Heart right ventricle (tissue), 16 donors: ENCODE results near the gene NGB. TPM values are rescaled to one million over a fixed set of nuclear protein-coding genes. Genes with fewer than 3 reads are reported as not detected.

Source experiments
- ATAC-seq, 8 donors: fragments of 200-7000 bp; cut with Tn5 transposase; one replicate each; pipeline ENCODE4 v1.9.1; 2020; ENCODE audit warnings: mild to moderate bottlenecking in 8 of 8, moderate library complexity in 8 of 8, moderate number of reproducible peaks in 1 of 8
- DNase-seq, 2 donors: peaks; one replicate each; pipeline ENCODE4 v3.0.0-alpha.2; 2020
- H3K27ac ChIP-seq, 10 donors: fragments of 200-600 bp; sonication (generic) in 2 of 10; one replicate each; pipeline versions ENCODE4 v1.5.0 to v1.8.0; 2020 to 2022; ENCODE audit warnings: mild to moderate bottlenecking in 3 of 10
- H3K27me3 ChIP-seq, 7 donors: fragments of 200-600 bp; one replicate each; pipeline ENCODE4 v1.8.0; 2021 to 2022; ENCODE audit warnings: mild to moderate bottlenecking in 2 of 7
- H3K36me3 ChIP-seq, 9 donors: fragments of 200-600 bp; sonication (generic) in 1 of 9; one replicate each; pipeline versions ENCODE4 v1.5.0 to v1.8.0; 2020 to 2022; ENCODE audit warnings: mild to moderate bottlenecking in 2 of 9
- H3K4me1 ChIP-seq, 9 donors: fragments of 200-600 bp; sonication (generic) in 1 of 9; one replicate each; pipeline versions ENCODE4 v1.5.0 to v1.8.0; 2020 to 2022; ENCODE audit warnings: mild to moderate bottlenecking in 4 of 9
- H3K4me3 ChIP-seq, 10 donors: fragments of 200-600 bp; sonication (generic) in 2 of 10; one replicate each; pipeline versions ENCODE4 v1.5.0 to v1.8.0; 2020 to 2022; ENCODE audit warnings: mild to moderate bottlenecking in 7 of 10, moderate library complexity in 2 of 10
- H3K9me3 ChIP-seq, 11 donors: fragments of 200-600 bp in 10 of 11; sonication (generic) in 2 of 11; one replicate each; pipeline versions ENCODE4 v1.5.0 to v1.8.0; 2013 to 2022; ENCODE audit warnings: mild to moderate bottlenecking in 2 of 11, control low read depth in 1 of 11, moderate library complexity in 1 of 11
- CTCF ChIP-seq, 9 donors: fragments of 200-600 bp; sonication (generic) in 2 of 9; IDR thresholded peaks; one replicate each; pipeline versions ENCODE4 v1.5.0 to v1.8.0; 2021 to 2022; ENCODE audit warnings: antibody characterized with exemption in 9 of 9, mild to moderate bottlenecking in 5 of 9, moderate library complexity in 1 of 9
- WGBS, 2 donors: extraction: QIAGEN DNeasy Blood & Tissue Kit; methylation state at CpG; one replicate each; pipeline ENCODE4 v1.1.7; 2013; ENCODE audit warnings: inconsistent platforms in 1 of 2; 5-methylcytosine and 5-hydroxymethylcytosine counted together
- intact Hi-C, 10 donors: fragments of 100-400 bp; cut with DNase I; formaldehyde crosslinking; loops; one replicate each; pipeline versions ENCODE4 v1.11.1 to v1.14.2; 2022
- polyA plus RNA-seq, 2 donors: library from polyadenylated mRNA; stranded (reverse); fragments of 200-250 nt; gene quantifications; one replicate each; pipeline ENCODE4 v1.2.3, GENCODE V29; 2013
- total RNA-seq, 10 donors: library from RNA; stranded (reverse); fragmentation: NEBNext Ultra II Directional in 3 of 10; extraction: Animal tissue kit (Norgen Biotek cat#: 25700) in 3 of 10; gene quantifications; one replicate each; pipeline versions ENCODE4 v1.2.1 to v1.2.4, GENCODE V29; 2021 to 2023
- donor health status: Arrhythmogenic right ventricular cardiomyopathy.
- donor health status: ischemic (EF 13 %, LVEDD 7.1; RV severe dilation, severe dysfunction).
- donor health status: healthy with polysubstance abuse.
- donor health status: DM: no; HTN: yes; CAD: no.
- donor health status: DM: no; HTN: no; CAD: no.
- donor health status: ischemic (EF 25% LVEDD 6.9; RV normal size, moderate dysfunction).
- donor health status: ischemic (EF 25% LVEDD 5.7; RV mildly dilated, moderate dysfunction).
- donor health status: healthy.
- donor health status: DM: yes; HTN: yes; CAD: no.
- donor health status: Ischemic cardiomyopathy.
- donor health status: ischemic (EF 35%, LVEDD 5.7; RV mildly dilated, moderate dysfunction).
- donor health status: nonischemic (EF 11% LVEDD 7.7; RV severe dilation, severe dysfunction).
- donor health status: DM: yes; HTN: yes; CAD: no.
- donor health status: PGD.
- donor health status: ischemic (EF 29% LVEDD 5.4; RV normal size, mild dysfunction).
- donor health status: nonischemic (EF 23%, LVEDD 6.1; RV moderate dilation, normal function).

Gene NGB
- total and polyA plus RNA-seq, 12 donors: not detected

- intact Hi-C loops: no loop called here
- H3K27me3 ChIP-seq: peaks cover 0 to 35% (median 14%) of the 10 kb centered on the region in 7 donors
- DNase-seq: no peak
- no peaks in the 10 kb centered on the region for H3K4me1 ChIP-seq
- WGBS, 2 donors: 76 to 77% methylated on average over 11 of the region's 11 CpGs
- H3K27ac ChIP-seq: no peak overlapping the region
- H3K36me3 ChIP-seq: no peaks in the 10 kb centered on the region
- no peak for ATAC-seq
- no peaks in the 10 kb centered on the region for H3K9me3 ChIP-seq
- H3K4me3 ChIP-seq: no peak overlapping the region
- no peak for TF ChIP-seq CTCF (IDR thresholded peaks at IDR 0.05)
These were observed 10.8 kb downstream of the NGB start for GRCh38 chr14:77260199-77260598.

GRCh38 chr14:77259025-77259715, 11.8 kb downstream of the NGB start:
- Histone ChIP-seq H3K4me1 (no peaks in the 10 kb centered on the region), H3K36me3 (no peaks in the 10 kb centered on the region), H3K27me3 (peaks cover 0 to 36% (median 14%) of the 10 kb centered on the region in 7 donors), H3K9me3 (no peaks in the 10 kb centered on the region), H3K27ac (no peak overlapping the region), H3K4me3 (no peak overlapping the region)
- TF ChIP-seq CTCF (IDR thresholded peaks at IDR 0.05): no peak
- ATAC-seq (no peak), DNase-seq (no peak)
- 60 to 68% methylated on average over 11 of the region's 11 CpGs for WGBS, 2 donors
- intact Hi-C loops: no loop called here

GRCh38 chr14:77258566-77258965, 12.4 kb downstream of the NGB start:
- no peaks in the 10 kb centered on the region for H3K9me3 ChIP-seq
- no peak overlapping the region for H3K27ac ChIP-seq
- DNase-seq (no peak), ATAC-seq (no peak)
- H3K4me1 ChIP-seq: no peaks in the 10 kb centered on the region
- TF ChIP-seq CTCF (IDR thresholded peaks at IDR 0.05): no peak
- H3K27me3 ChIP-seq: peaks cover 0 to 42% (median 14%) of the 10 kb centered on the region in 7 donors
- intact Hi-C loops: no loop called here
- no peaks in the 10 kb centered on the region for H3K36me3 ChIP-seq
- 84 to 87% methylated on average over 5 of the region's 5 CpGs for WGBS, 2 donors
- no peak overlapping the region for H3K4me3 ChIP-seq

- intact Hi-C loops: no loop called here
- Histone ChIP-seq H3K27ac (no peak overlapping the region), H3K4me1 (no peaks in the 10 kb centered on the region), H3K27me3 (peaks cover 0 to 48% (median 15%) of the 10 kb centered on the region in 7 donors), H3K4me3 (no peak overlapping the region), H3K9me3 (no peaks in the 10 kb centered on the region), H3K36me3 (no peaks in the 10 kb centered on the region)
- 82 to 89% methylated on average over 10 of the region's 10 CpGs for WGBS, 2 donors
- ATAC-seq (no peak), DNase-seq (no peak)
- no peak for TF ChIP-seq CTCF (IDR thresholded peaks at IDR 0.05)
These were observed 13.3 kb downstream of the NGB start for GRCh38 chr14:77257700-77258099.
